OCI-LY1 (cell line): ENCODE data around the gene KRT84.
A peak's percentile ranks its signal among the peaks of the same experiment; 100 is the strongest.

Source experiments
- H2AFZ ChIP-seq: fragments of 200-600 bp; sonication (generic), shearing (Covaris generic); 2 replicates; pipeline ENCODE4 v1.6.0; 2014; ENCODE audit warnings: antibody characterized with exemption, mild to moderate bottlenecking, low read length
- H3F3A ChIP-seq: fragments of 200-600 bp; sonication (generic), shearing (Covaris generic); 2 replicates; pipeline ENCODE4 v1.6.0; 2014; ENCODE audit warnings: mild to moderate bottlenecking, antibody characterized with exemption, low read length, moderate library complexity; ENCODE audit not compliant: insufficient read depth
- H3K27ac ChIP-seq: fragments of 200-600 bp; sonication (generic); 2 replicates; pipeline ENCODE4 v1.5.1; 2014; ENCODE audit warnings: low read length, mixed run types, mild to moderate bottlenecking, low read depth; ENCODE audit not compliant: poor library complexity, severe bottlenecking
- H3K27me3 ChIP-seq: fragments of 200-600 bp; sonication (generic); 2 replicates; pipeline ENCODE4 v1.6.0; 2014; ENCODE audit warnings: antibody characterized with exemption, mild to moderate bottlenecking, low read length, moderate library complexity; ENCODE audit not compliant: insufficient read depth
- H3K36me3 ChIP-seq: fragments of 200-600 bp; sonication (generic); 2 replicates; pipeline ENCODE4 v1.6.1; 2014; ENCODE audit warnings: mild to moderate bottlenecking, antibody characterized with exemption, low read length, moderate library complexity, mixed read lengths; ENCODE audit not compliant: insufficient read depth
- H3K4me1 ChIP-seq: fragments of 200-600 bp; sonication (generic); 2 replicates; pipeline ENCODE4 v1.5.1; 2014; ENCODE audit warnings: mild to moderate bottlenecking, low read length, moderate library complexity; ENCODE audit not compliant: insufficient read depth, severe bottlenecking
- H3K4me2 ChIP-seq: fragments of 200-600 bp; sonication (generic), shearing (Covaris generic); 2 replicates; pipeline ENCODE4 v1.6.1; 2014; ENCODE audit warnings: low read length
- H3K4me3 ChIP-seq: fragments of 200-600 bp; sonication (generic); 2 replicates; pipeline ENCODE4 v1.5.1; 2014; ENCODE audit warnings: low read length, low read depth, mild to moderate bottlenecking, mixed read lengths; ENCODE audit not compliant: poor library complexity, severe bottlenecking
- H3K79me2 ChIP-seq: fragments of 200-600 bp; shearing (Covaris generic); 2 replicates; pipeline ENCODE4 v1.6.1; 2016; ENCODE audit warnings: mixed run types, low read length, mixed read lengths; ENCODE audit not compliant: insufficient read depth
- H3K9ac ChIP-seq: fragments of 200-600 bp; sonication (generic), shearing (Covaris generic); 2 replicates; pipeline ENCODE4 v1.6.1; 2014; ENCODE audit warnings: mild to moderate bottlenecking, low read length, mixed read lengths
- H3K9me2 ChIP-seq: fragments of 200-600 bp; sonication (generic), shearing (Covaris generic); 2 replicates; pipeline ENCODE4 v1.6.1; 2014; ENCODE audit warnings: low read depth, mild to moderate bottlenecking, low read length, mixed read lengths
- H3K9me3 ChIP-seq: fragments of 200-600 bp; shearing (Covaris generic); 2 replicates; pipeline ENCODE4 v1.6.1; 2014; ENCODE audit warnings: low read length, mixed read lengths
- H4K20me1 ChIP-seq: fragments of 200-600 bp; sonication (generic), shearing (Covaris generic); 2 replicates; pipeline ENCODE4 v1.6.0; 2016; ENCODE audit warnings: mild to moderate bottlenecking, low read length; ENCODE audit not compliant: insufficient read depth
- CTCF ChIP-seq: fragments of 200-600 bp; sonication (generic), shearing (Covaris generic); IDR thresholded peaks from 2 replicates; pipeline ENCODE4 v1.5.1; 2017; ENCODE audit warnings: mild to moderate bottlenecking, antibody characterized with exemption, low read length, moderate library complexity, mixed read lengths
- EZH2 ChIP-seq: fragments of 200-600 bp; sonication (generic), shearing (Covaris generic); IDR thresholded peaks from 2 replicates; pipeline ENCODE4 v1.8.0; 2017; ENCODE audit warnings: borderline replicate concordance, mixed run types, mild to moderate bottlenecking, antibody characterized with exemption, low read length, moderate library complexity, mixed read lengths

KRT84 gene

DNA sequence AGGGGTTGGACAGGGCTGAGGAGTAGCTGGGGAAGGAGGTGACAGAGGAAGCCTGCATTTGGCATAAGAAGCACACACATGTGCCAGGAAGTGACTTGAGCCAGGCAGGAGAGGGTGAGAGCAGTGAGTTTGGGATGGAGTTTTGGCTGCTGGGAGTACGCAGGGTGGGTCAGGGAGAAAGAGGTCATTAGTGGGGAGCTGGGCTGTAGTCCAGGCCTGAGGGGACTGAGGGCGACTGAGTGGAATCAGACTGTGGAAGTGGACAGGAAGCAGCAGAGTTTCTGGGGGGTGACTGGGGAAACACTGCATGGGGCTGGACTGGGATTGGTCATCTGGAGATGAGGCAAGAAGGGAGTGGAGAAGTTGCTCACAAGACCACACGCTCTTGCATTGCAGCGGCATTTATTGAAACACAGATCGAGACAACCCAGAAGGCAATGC is 25.8 kb downstream of the KRT84 start:
- no peaks in the 10 kb centered on the region for H3K9me3 ChIP-seq
- no peak for TF ChIP-seq CTCF
- TF ChIP-seq EZH2, result no peak
- H3K36me3 ChIP-seq, result no peaks in the 10 kb centered on the region
- H3K4me2 ChIP-seq, result no peak overlapping the region
- H3K27ac ChIP-seq, result no peak overlapping the region
- no peak overlapping the region for H3K4me3 ChIP-seq
- peaks cover 23% of the 10 kb centered on the region for H3K4me1 ChIP-seq
- H4K20me1 ChIP-seq, result no peaks in the 10 kb centered on the region
- H3K9ac ChIP-seq, result no peak overlapping the region
- no peaks in the 10 kb centered on the region for H3F3A ChIP-seq
- H2AFZ ChIP-seq, result no peak overlapping the region
- no peaks in the 10 kb centered on the region for H3K79me2 ChIP-seq
- H3K9me2 ChIP-seq, result no peaks in the 10 kb centered on the region
- no peaks in the 10 kb centered on the region for H3K27me3 ChIP-seq

GRCh38 chr12:52358575-52359350 is 26.7 kb downstream of the KRT84 start:
- peak overlapping the region; percentile 84 for H3K27ac ChIP-seq
- H4K20me1 ChIP-seq, result no peaks in the 10 kb centered on the region
- no peaks in the 10 kb centered on the region for H3F3A ChIP-seq
- H3K9ac ChIP-seq, result no peak overlapping the region; the same call in 1 of the 2 replicates
- peak overlapping the region; percentile 49; the same call in 1 of the 2 replicates for H3K4me2 ChIP-seq
- H3K4me1 ChIP-seq, result peaks cover 23% of the 10 kb centered on the region
- no peaks in the 10 kb centered on the region for H3K9me3 ChIP-seq
- no peaks in the 10 kb centered on the region for H3K27me3 ChIP-seq
- no peaks in the 10 kb centered on the region for H3K9me2 ChIP-seq
- H3K79me2 ChIP-seq, result no peaks in the 10 kb centered on the region
- H3K36me3 ChIP-seq, result no peaks in the 10 kb centered on the region
- H3K4me3 ChIP-seq, result peak overlapping the region; percentile 7
- no peak overlapping the region for H2AFZ ChIP-seq
- TF ChIP-seq CTCF (peak; percentile 31; the same call in 1 of the 2 replicates), EZH2 (no peak)

DNA sequence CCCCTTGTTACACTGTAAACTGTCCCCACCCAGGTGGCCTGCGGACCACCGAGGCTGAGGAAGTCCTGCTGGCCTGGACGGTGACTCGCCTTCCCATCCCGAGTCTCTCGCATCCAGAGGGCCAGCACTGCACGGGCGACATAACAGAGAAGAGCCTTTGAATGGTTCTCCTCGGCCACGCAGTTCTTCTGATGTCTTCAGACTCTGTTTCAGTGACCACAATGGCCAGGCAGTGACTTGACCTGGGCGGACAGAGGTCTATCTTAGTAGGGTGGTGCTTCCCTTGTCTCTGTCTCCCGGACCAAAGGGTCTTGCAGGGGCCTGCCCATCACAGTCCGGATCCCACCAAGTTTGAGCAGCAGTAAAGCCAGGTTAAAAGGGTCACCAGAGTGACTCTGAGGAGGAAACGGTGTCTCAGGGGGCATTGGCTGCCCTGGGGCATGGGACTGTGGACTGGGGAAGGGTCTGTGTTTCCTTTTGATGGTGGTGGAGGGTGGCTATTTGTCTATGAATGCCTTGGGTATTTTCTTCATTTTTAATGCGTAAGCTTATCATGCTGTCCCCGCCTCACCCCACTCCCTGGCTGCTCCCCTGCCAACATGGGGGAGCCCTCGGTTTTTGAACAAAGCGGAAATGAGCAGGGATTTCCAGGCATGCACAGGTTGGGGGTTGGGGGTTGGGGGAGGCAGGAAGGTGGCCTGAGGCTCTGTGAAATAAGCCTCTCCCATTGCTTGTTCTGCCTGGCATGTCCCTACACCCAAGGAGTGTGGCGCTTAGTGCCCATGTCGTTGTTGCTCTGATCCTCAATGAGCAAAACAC is 28.5 kb downstream of the KRT84 start:
- H4K20me1 ChIP-seq, result no peaks in the 10 kb centered on the region
- H3K27ac ChIP-seq, result no peak overlapping the region
- H3K36me3 ChIP-seq, result no peaks in the 10 kb centered on the region
- TF ChIP-seq EZH2, result no peak
- no peak for TF ChIP-seq CTCF
- H2AFZ ChIP-seq, result no peak overlapping the region
- no peak overlapping the region for H3K4me2 ChIP-seq
- no peak overlapping the region for H3K4me3 ChIP-seq
- H3F3A ChIP-seq, result no peaks in the 10 kb centered on the region
- H3K4me1 ChIP-seq, result peaks cover 23% of the 10 kb centered on the region
- H3K9me2 ChIP-seq, result no peaks in the 10 kb centered on the region
- H3K79me2 ChIP-seq, result no peaks in the 10 kb centered on the region
- no peaks in the 10 kb centered on the region for H3K9me3 ChIP-seq
- no peaks in the 10 kb centered on the region for H3K27me3 ChIP-seq
- no peak overlapping the region for H3K9ac ChIP-seq
